ENCODE measurements around the gene DTNB.
"Not testable (repeated sequence)": the region's sequence is repeated elsewhere in the genome, so short reads cannot be mapped to it uniquely, and the experiment has no call there.

DNA sequence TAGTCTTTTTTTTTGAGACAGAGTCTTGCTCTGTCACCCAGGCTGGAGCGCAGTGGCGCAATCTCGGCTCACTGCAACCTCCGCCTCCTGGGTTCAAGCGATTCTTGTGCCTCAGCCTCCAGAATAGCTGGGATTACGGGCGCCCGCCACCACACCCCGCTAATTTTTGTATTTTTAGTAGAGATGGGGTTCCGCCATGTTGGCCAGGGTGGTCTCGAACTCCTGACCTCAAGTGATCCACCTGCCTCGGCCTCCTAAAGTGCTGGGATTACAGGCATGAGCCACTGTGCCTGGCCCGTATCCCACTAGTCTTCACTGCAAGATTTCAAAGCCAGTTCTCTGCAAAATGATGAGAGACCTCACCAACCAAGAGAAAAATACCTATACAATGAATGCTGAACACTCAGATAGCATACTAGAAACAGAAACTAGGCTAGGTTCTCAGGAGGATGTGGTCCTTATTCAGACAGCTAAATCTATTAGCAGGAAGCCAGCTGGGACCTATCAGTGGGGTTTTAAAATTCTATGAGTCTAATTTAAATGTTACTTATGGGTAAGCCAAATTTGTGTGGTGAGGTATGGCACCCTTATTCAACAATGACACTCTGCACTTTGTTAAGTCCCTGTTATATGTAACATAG lies 270.1 kb downstream of the DTNB start:
- TF ChIP-seq CTCF (IDR thresholded peaks at IDR 0.05); EZH2 (IDR thresholded peaks at IDR 0.05; ENCODE audit: borderline replicate concordance, insufficient read depth, low read depth, low read length, poor library complexity, severe bottlenecking): not testable (repeated sequence)

Measured in B cell (primary cell).